ENCODE results near the gene MT1E.
"Not testable (repeated sequence)": the region's sequence is repeated elsewhere in the genome, so short reads cannot be mapped to it uniquely, and the experiment has no call there.

The MT1E gene

DNA sequence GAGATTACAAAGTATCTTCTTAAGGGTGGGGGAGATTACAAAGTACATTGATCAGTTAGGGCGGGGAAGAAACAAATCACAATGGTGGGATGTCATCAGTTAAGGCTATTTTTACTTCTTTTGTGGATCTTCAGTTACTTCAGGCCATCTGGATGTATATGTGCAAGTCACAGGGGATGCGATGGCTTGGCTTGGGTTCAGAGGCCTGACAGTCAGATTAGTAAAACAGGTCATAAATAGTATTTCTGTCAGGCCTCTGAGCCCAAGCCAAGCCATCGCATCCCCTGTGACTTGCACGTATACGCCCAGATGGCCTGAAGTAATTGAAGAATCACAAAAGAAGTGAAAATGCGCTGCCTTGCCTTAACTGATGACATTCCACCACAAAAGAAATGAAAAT lies 49.0 kb downstream of the MT1E start:
- DNase-seq = not testable (repeated sequence)

GRCh38 chr16:56675685-56676210 lies 50.2 kb downstream of the MT1E start:
- no peak for DNase-seq
